ENCODE data around the gene ANKRD23. TPM values are rescaled to one million over a fixed set of nuclear protein-coding genes. Genes with fewer than 3 reads are reported as not detected.
A peak's percentile ranks its signal among the peaks of the same experiment; 100 is the strongest.

ANKRD23 gene
- total and polyA plus RNA-seq, 2 of the 13 experiments (the other 11 are each of a cell fraction or from before 2014, with no cell fraction given): 1.5 to 1.6 TPM

DNA sequence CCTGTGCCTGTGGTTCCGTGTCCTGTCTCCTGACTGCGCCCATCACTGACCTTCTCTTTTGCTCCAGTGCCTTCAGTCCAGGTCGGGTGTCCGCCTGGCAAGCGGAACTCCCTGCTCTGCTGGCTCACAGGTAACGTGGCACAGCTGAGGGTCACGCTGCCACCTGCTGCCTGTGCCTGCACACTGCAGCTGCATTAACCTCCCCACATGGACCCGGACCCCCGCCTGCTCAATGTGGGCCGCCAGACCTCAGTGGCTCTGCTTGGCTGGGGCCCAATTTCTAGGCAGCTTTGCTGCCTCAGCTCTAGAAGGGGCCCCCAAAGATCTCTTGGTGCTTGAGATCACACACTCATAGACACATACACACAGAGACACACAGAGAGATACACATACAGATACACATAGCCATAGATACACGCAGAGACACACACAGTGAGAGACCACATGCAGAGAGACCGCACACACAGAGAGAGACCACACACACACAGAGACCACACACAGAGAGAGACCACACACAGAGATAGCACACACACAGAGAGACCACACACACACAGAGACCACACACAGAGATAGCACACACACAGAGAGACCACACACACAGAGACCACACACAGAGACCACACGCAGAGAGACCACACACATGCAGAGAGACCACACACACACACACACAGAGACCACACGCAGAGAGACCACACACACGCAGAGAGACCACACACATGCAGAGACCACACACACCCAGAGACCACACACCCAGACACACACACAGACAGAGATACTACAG is 42.6 kb downstream of the ANKRD23 start (continued):
- TF ChIP-seq, protein P1, sequence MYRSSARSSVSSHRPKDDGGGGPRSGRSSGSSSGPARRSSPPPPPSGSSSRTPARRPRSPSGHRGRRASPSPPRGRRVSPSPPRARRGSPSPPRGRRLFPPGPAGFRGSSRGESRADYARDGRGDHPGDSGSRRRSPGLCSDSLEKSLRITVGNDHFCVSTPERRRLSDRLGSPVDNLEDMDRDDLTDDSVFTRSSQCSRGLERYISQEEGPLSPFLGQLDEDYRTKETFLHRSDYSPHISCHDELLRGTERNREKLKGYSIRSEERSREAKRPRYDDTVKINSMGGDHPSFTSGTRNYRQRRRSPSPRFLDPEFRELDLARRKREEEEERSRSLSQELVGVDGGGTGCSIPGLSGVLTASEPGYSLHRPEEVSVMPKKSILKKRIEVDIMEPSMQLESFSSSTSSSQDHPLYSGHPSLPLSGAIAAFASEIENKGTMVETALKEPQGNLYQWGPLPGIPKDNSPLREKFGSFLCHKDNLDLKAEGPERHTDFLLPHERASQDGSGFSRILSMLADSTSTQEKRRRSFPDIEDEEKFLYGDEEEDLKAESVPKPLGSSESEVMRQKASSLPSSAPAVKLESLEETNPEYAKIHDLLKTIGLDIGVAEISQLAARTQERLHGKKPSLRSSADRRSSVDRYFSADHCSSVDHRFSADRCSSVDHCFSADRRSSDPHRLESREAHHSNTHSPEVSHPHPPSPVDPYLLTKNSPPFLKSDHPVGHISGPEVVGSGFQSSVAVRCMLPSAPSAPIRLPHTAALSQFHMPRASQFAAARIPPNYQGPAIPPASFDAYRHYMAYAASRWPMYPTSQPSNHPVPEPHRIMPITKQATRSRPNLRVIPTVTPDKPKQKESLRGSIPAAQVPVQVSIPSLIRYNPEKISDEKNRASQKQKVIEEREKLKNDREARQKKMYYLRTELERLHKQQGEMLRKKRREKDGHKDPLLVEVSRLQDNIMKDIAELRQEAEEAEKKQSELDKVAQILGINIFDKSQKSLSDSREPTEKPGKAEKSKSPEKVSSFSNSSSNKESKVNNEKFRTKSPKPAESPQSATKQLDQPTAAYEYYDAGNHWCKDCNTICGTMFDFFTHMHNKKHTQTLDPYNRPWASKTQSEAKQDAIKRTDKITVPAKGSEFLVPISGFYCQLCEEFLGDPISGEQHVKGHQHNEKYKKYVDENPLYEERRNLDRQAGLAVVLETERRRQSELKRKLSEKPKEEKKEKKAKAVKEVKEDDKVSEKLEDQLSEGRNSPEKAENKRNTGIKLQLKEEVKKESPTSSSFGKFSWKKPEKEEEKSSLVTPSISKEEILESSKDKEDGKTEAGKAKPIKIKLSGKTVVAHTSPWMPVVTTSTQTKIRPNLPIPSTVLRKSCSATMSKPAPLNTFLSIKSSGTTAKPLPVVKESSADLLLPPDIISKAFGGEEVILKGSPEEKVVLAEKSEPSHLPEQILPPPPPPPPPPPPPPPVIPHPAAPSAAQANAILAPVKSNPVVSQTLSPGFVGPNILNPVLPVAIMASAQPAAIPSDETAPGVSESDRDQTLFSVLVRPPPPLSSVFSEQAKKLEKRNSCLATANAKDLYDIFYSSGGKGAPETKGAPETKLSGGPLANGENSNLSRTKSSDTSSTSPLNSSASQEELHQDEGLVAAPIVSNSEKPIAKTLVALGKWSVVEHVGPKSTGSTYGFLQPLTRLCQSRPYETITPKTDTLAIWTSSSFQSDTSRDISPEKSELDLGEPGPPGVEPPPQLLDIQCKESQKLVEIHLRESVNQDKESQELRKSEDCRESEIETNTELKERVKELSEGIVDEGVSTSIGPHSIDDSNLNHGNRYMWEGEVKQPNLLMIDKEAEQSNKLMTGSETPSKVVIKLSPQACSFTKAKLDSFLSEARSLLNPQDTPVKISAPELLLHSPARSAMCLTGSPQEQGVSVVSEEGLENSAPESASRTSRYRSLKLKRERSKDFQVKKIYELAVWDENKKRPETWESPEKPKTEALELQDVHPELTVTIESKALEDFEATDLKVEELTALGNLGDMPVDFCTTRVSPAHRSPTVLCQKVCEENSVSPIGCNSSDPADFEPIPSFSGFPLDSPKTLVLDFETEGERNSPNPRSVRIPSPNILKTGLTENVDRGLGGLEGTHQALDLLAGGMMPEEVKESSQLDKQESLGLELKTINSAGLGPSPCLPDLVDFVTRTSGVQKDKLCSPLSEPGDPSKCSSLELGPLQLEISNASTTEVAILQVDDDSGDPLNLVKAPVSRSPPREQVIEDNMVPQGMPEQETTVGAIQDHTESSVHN (CRISPR knock-in tag; IDR thresholded peaks at IDR 0.05): peak; percentile 73; the same call in 1 of the 2 replicates
- TF ChIP-seq ZIK1 (CRISPR knock-in tag; IDR thresholded peaks at IDR 0.05; ENCODE audit: borderline replicate concordance, low read depth) (0 out of 2 replicates have a peak, but pooled peaks have one; percentile 9), EZH2 (conservative IDR thresholded peaks at IDR 0.05; ENCODE audit: low read depth, low read length) (no peak), ZNF703 (CRISPR knock-in tag; IDR thresholded peaks at IDR 0.05; ENCODE audit: borderline replicate concordance) (no peak), ZNF484 (CRISPR knock-in tag; IDR thresholded peaks at IDR 0.05; ENCODE audit: borderline replicate concordance, low read depth) (no peak), DNMT1 (CRISPR knock-in tag; IDR thresholded peaks at IDR 0.05) (peak; percentile 86), ZNF768 (CRISPR knock-in tag; IDR thresholded peaks at IDR 0.05) (peak; percentile 57; the same call in 1 of the 2 replicates), TOPORS (CRISPR knock-in tag; IDR thresholded peaks at IDR 0.05) (no peak), ZSCAN20 (CRISPR knock-in tag; IDR thresholded peaks at IDR 0.05; ENCODE audit: borderline replicate concordance) (no peak), ZNF296 (CRISPR knock-in tag; conservative IDR thresholded peaks at IDR 0.05) (0 out of 2 replicates have a peak, but pooled peaks have one; percentile 24), RFXAP (CRISPR knock-in tag; IDR thresholded peaks at IDR 0.05; ENCODE audit: borderline replicate concordance) (no peak), LRRFIP1 (CRISPR knock-in tag; conservative IDR thresholded peaks at IDR 0.05) (no peak), ZNF660 (CRISPR knock-in tag; IDR thresholded peaks at IDR 0.05; ENCODE audit: borderline replicate concordance, low read depth) (no peak), ZSCAN31 (CRISPR knock-in tag; IDR thresholded peaks at IDR 0.05; ENCODE audit: low read depth) (no peak; the same call in 1 of the 2 replicates), REPIN1 (CRISPR knock-in tag; IDR thresholded peaks at IDR 0.05; ENCODE audit: borderline replicate concordance, low read depth) (peak; percentile 69; the same call in 1 of the 2 replicates)
- TF ChIP-seq, protein P2, sequence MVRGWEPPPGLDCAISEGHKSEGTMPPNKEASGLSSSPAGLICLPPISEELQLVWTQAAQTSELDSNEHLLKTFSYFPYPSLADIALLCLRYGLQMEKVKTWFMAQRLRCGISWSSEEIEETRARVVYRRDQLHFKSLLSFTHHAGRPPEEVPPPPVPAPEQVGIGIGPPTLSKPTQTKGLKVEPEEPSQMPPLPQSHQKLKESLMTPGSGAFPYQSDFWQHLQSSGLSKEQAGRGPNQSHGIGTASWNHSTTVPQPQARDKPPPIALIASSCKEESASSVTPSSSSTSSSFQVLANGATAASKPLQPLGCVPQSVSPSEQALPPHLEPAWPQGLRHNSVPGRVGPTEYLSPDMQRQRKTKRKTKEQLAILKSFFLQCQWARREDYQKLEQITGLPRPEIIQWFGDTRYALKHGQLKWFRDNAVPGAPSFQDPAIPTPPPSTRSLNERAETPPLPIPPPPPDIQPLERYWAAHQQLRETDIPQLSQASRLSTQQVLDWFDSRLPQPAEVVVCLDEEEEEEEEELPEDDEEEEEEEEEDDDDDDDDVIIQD (CRISPR knock-in tag; IDR thresholded peaks at IDR 0.05; ENCODE audit: low read depth): no peak

All from HepG2 (cell line).